CD14-positive monocyte (primary cell): ENCODE results near the gene ZNF223. TPM values are rescaled to one million over a fixed set of nuclear protein-coding genes. Genes with fewer than 3 reads are reported as not detected.

ENCODE experiments used
- DNase-seq, 3 donors: peaks; one replicate each; pipeline ENCODE4 v3.0.0-alpha.2; 2011 to 2022
- H2AFZ ChIP-seq: 2 replicates; pipeline ENCODE4 v1.6.0; 2012; ENCODE audit warnings: mild to moderate bottlenecking, low read depth, low read length, inconsistent platforms; ENCODE audit not compliant: insufficient read depth, poor library complexity, severe bottlenecking
- H3K27ac ChIP-seq, 2 donors: 1 replicate in 1 of 2; 2 replicates in 1 of 2; pipeline ENCODE4 v1.5.1; 2012 to 2013; ENCODE audit warnings: low read length in 2 of 2, control low read depth in 1 of 2, inconsistent platforms in 1 of 2, low read depth in 1 of 2, mild to moderate bottlenecking in 1 of 2
- H3K27me3 ChIP-seq, 2 donors: one replicate each; pipeline versions ENCODE4 v1.6.0 to v1.6.1; 2011 to 2013; ENCODE audit warnings: low read length in 2 of 2; ENCODE audit not compliant: control insufficient read depth in 2 of 2, insufficient read depth in 2 of 2
- H3K36me3 ChIP-seq, 2 donors: replicated peaks in 1 of 2; 1 replicate in 1 of 2; 2 replicates in 1 of 2; pipeline versions ENCODE4 v1.5.1 to v1.6.1; 2012 to 2013; ENCODE audit warnings: low read length in 2 of 2, control low read depth in 1 of 2, inconsistent platforms in 1 of 2, mild to moderate bottlenecking in 1 of 2; ENCODE audit not compliant: insufficient read depth in 2 of 2, control insufficient read depth in 1 of 2
- H3K4me1 ChIP-seq, 2 donors: 1 replicate in 1 of 2; 2 replicates in 1 of 2; pipeline versions ENCODE4 v1.5.1 to v1.6.1; 2012 to 2013; ENCODE audit warnings: low read length in 2 of 2, control low read depth in 1 of 2, inconsistent platforms in 1 of 2, mild to moderate bottlenecking in 1 of 2, moderate library complexity in 1 of 2; ENCODE audit not compliant: insufficient read depth in 2 of 2, control insufficient read depth in 1 of 2
- H3K4me2 ChIP-seq: replicated peaks from 2 replicates; pipeline ENCODE3; 2012; ENCODE audit warnings: low read length, moderate library complexity, mild to moderate bottlenecking; ENCODE audit not compliant: poor library complexity, severe bottlenecking; ENCODE audit errors: extremely low read depth
- H3K4me3 ChIP-seq, 3 experiments: fragments of 200-600 bp in 1 of 3; sonication (generic) in 1 of 3; replicated peaks in 1 of 3; 1 replicate in 2 of 3; 2 replicates in 1 of 3; pipeline ENCODE4 v1.5.1; 2011 to 2013; ENCODE audit warnings: low read length in 3 of 3, mild to moderate bottlenecking in 3 of 3, control low read depth in 2 of 3, low read depth in 2 of 3, inconsistent platforms in 1 of 3, moderate library complexity in 1 of 3
- H3K79me2 ChIP-seq: 2 replicates; pipeline ENCODE4 v1.6.0; 2012; ENCODE audit warnings: mild to moderate bottlenecking, control low read depth, inconsistent platforms, low read length, moderate library complexity; ENCODE audit not compliant: insufficient read depth
- H3K9ac ChIP-seq: 2 replicates; pipeline ENCODE4 v1.6.0; 2017; ENCODE audit warnings: low read length, mild to moderate bottlenecking; ENCODE audit not compliant: insufficient read depth, poor library complexity, severe bottlenecking
- H3K9me3 ChIP-seq, 2 donors: replicated peaks in 1 of 2; 1 replicate in 1 of 2; 2 replicates in 1 of 2; pipeline versions ENCODE4 v1.5.1 to v1.6.1; 2012 to 2013; ENCODE audit warnings: low read length in 2 of 2, control low read depth in 1 of 2; ENCODE audit not compliant: control insufficient read depth in 1 of 2, insufficient read depth in 1 of 2
- H4K20me1 ChIP-seq: 2 replicates; pipeline ENCODE4 v1.6.0; 2012; ENCODE audit warnings: mild to moderate bottlenecking, low read length, control low read depth, moderate library complexity; ENCODE audit not compliant: insufficient read depth
- H3K27ac Mint-ChIP-seq, 7 donors: one replicate each; pipeline ENCODE4 v1.8.0; 2020; ENCODE audit warnings: mild to moderate bottlenecking in 7 of 7, mixed read lengths in 7 of 7, moderate library complexity in 6 of 7, inconsistent platforms in 2 of 7
- H3K27me3 Mint-ChIP-seq, 3 donors: one replicate each; pipeline ENCODE4 v1.8.0; 2021 to 2022; ENCODE audit warnings: low read depth in 3 of 3, mild to moderate bottlenecking in 3 of 3, mixed read lengths in 3 of 3, moderate library complexity in 3 of 3, inconsistent platforms in 1 of 3
- H3K36me3 Mint-ChIP-seq, 2 donors: one replicate each; pipeline ENCODE4 v1.8.0; 2020; ENCODE audit warnings: mixed read lengths in 2 of 2, inconsistent platforms in 1 of 2, mild to moderate bottlenecking in 1 of 2
- H3K4me1 Mint-ChIP-seq: one replicate; pipeline ENCODE4 v1.8.0; 2020; ENCODE audit warnings: mild to moderate bottlenecking, mixed read lengths
- H3K4me3 Mint-ChIP-seq, 2 donors: one replicate each; pipeline ENCODE4 v1.8.0; 2020; ENCODE audit warnings: mild to moderate bottlenecking in 2 of 2, mixed read lengths in 2 of 2, moderate library complexity in 1 of 2
- H3K9me3 Mint-ChIP-seq, 7 donors: one replicate each; pipeline ENCODE4 v1.8.0; 2020 to 2022; ENCODE audit warnings: mixed read lengths in 7 of 7, mild to moderate bottlenecking in 6 of 7, moderate library complexity in 6 of 7, inconsistent platforms in 2 of 7
- WGBS: methylation state at CpG from one replicate; pipeline ENCODE4 v1.1.5; 2013; ENCODE audit warnings: missing lambda C conversion rate; ENCODE audit not compliant: insufficient coverage; 5-methylcytosine and 5-hydroxymethylcytosine counted together
- intact Hi-C, 2 donors: fragments of 100-400 bp; cut with micrococcal nuclease; formaldehyde crosslinking; loops; one replicate each; pipeline versions ENCODE4 v1.15.0 to v1.15.1; 2023
- polyA plus RNA-seq, 3 donors: library from polyadenylated mRNA; depleted of rRNA in 1 of 3; unstranded in 2 of 3; stranded (reverse) in 1 of 3; fragments of 300-500 nt in 2 of 3; fragments of >200 nt in 1 of 3; fragmentation: Illumina TruSeq in 2 of 3; gene quantifications; 1 replicate in 2 of 3; 2 replicates in 1 of 3; pipeline ENCODE4 v1.2.3, GENCODE V29; 2012 to 2021
- TF ChIP-seq, protein P1 (sequence below): fragments of 200-600 bp; IDR thresholded peaks from one replicate; pipeline ENCODE4 v1.8.0; 2022; ENCODE audit warnings: antibody characterized with exemption, mild to moderate bottlenecking

ZNF223 gene
- polyA plus RNA-seq, 3 donors: 1.1 to 2.0 (median 1.2) TPM

DNA sequence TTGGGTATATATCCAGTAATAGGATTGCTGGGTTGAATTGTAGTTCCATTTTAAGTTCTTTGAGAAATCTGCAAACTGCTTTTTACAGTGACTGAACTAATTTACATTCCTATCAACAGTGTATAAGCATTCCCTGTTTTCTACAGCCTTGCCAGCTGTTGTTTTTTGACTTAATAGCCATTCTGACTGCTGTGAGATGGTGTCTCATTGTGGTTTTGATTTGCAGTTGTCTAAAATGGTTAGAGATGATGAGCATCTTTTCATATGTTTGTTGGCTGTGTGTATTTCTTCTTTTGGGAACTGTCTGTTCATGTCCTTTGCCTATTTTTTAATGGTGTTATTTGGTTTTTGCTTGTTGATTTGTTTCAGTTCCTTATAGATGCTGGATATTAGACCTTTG, 30.6 kb upstream of the ZNF223 start:
- no peak overlapping the region for H3K9ac ChIP-seq
- H3K4me3 ChIP-seq: no peak overlapping the region
- no peaks in the 10 kb centered on the region for H3K27me3 ChIP-seq
- H3K4me1 Mint-ChIP-seq: peaks cover 17% of the 10 kb centered on the region
- no peak for DNase-seq
- no peak overlapping the region for H3K27ac Mint-ChIP-seq
- H3K79me2 ChIP-seq: no peaks in the 10 kb centered on the region
- peaks cover 1 to 4% (median 2%) of the 10 kb centered on the region in 3 donors for H3K27me3 Mint-ChIP-seq
- H4K20me1 ChIP-seq: no peaks in the 10 kb centered on the region
- H3K36me3 Mint-ChIP-seq: no peaks in the 10 kb centered on the region
- no peak overlapping the region for H3K4me2 ChIP-seq
- H3K4me1 ChIP-seq: peaks cover 12 to 15% of the 10 kb centered on the region in 2 donors
- H3K27ac ChIP-seq: no peak overlapping the region
- H3K9me3 Mint-ChIP-seq: peaks cover 21 to 63% (median 41%) of the 10 kb centered on the region in 7 donors
- TF ChIP-seq, protein P1, sequence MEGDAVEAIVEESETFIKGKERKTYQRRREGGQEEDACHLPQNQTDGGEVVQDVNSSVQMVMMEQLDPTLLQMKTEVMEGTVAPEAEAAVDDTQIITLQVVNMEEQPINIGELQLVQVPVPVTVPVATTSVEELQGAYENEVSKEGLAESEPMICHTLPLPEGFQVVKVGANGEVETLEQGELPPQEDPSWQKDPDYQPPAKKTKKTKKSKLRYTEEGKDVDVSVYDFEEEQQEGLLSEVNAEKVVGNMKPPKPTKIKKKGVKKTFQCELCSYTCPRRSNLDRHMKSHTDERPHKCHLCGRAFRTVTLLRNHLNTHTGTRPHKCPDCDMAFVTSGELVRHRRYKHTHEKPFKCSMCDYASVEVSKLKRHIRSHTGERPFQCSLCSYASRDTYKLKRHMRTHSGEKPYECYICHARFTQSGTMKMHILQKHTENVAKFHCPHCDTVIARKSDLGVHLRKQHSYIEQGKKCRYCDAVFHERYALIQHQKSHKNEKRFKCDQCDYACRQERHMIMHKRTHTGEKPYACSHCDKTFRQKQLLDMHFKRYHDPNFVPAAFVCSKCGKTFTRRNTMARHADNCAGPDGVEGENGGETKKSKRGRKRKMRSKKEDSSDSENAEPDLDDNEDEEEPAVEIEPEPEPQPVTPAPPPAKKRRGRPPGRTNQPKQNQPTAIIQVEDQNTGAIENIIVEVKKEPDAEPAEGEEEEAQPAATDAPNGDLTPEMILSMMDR: no peak
- no peak overlapping the region for H3K4me3 Mint-ChIP-seq
- no peak overlapping the region for H2AFZ ChIP-seq
- H3K36me3 ChIP-seq: no peaks in the 10 kb centered on the region
- peaks cover 17 to 42% of the 10 kb centered on the region in 2 donors for H3K9me3 ChIP-seq
- intact Hi-C loops: no loop called here

DNA sequence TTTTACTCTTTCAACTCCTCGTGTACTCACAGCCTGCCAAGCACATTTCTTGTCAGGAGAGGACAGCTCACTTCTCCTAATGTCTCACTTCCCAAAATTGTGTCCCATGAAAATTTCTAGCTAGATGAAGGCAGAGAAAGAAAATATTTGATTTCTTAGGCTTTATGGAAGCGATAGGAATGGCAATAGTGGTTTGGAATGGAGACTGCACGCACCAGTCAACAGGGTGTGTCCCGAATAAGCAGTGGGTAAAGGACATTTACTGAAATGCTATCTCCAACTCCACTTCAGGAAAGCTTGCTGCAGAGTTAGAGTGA, 27.0 kb upstream of the ZNF223 start:
- TF ChIP-seq, protein P1: no peak
- Mint-ChIP-seq H3K27ac (peak overlapping the region in 6 of 7 donors; percentile 81 to 94 (median 89)), H3K9me3 (peaks cover 13 to 61% (median 34%) of the 10 kb centered on the region in 7 donors), H3K27me3 (peaks cover 1 to 4% (median 2%) of the 10 kb centered on the region in 3 donors), H3K4me3 (peak overlapping the region; percentile 97 to 98), H3K36me3 (peaks cover 26 to 29% of the 10 kb centered on the region in 2 donors), H3K4me1 (peaks cover 17% of the 10 kb centered on the region)
- Histone ChIP-seq H3K4me2 (peak overlapping the region; percentile 97), H3K9ac (peak overlapping the region; percentile 77), H3K36me3 (peaks cover 19 to 33% of the 10 kb centered on the region in 2 donors), H3K4me3 (peak overlapping the region; percentile 77 to 98 (median 78)), H3K27me3 (no peaks in the 10 kb centered on the region), H3K27ac (peak overlapping the region in 1 of 2 donors; percentile 88), H4K20me1 (no peaks in the 10 kb centered on the region), H2AFZ (peak overlapping the region; percentile 99), H3K9me3 (peaks cover 9 to 39% of the 10 kb centered on the region in 2 donors), H3K79me2 (no peaks in the 10 kb centered on the region), H3K4me1 (peaks cover 13 to 15% of the 10 kb centered on the region in 2 donors)
- intact Hi-C loops: loop anchor here in 1 of 2 donors (1.0 to 2.0 kb wide), 2 partner anchors 22 to 69 kb away; partner anchors contain the start of genes ZNF224 and ZNF230
- DNase-seq: no peak
- no CpG with 5 or more reads among the region's 4 CpGs for WGBS
